NCI-H1417 (cell line): ENCODE measurements around the gene ACTG1.

Experiments
- DNase-seq, 3 experiments: peaks; one replicate each; lab custom pipeline; 2025; lab: John Stamatoyannopoulos, UW

Gene ACTG1

GRCh38 chr17:81545160-81545949 is 32.8 kb upstream of the ACTG1 start:
- DNase-seq = no peak

- no peak for DNase-seq
These were observed 31.8 kb upstream of the ACTG1 start for GRCh38 chr17:81544281-81544974.

GRCh38 chr17:81543756-81544155 is 31.2 kb upstream of the ACTG1 start:
- no peak for DNase-seq

- DNase-seq = no peak
These were observed 30.7 kb upstream of the ACTG1 start for GRCh38 chr17:81543339-81543675.

- DNase-seq = no peak
These were observed 30.1 kb upstream of the ACTG1 start for GRCh38 chr17:81542431-81543338.

- DNase-seq = no peak
These were observed 28.5 kb upstream of the ACTG1 start for GRCh38 chr17:81541123-81541522.

- DNase-seq = no peak
These were observed 28.1 kb upstream of the ACTG1 start for GRCh38 chr17:81540676-81541027.

GRCh38 chr17:81539961-81540675 is 27.5 kb upstream of the ACTG1 start:
- DNase-seq = no peak

- DNase-seq = no peak
These were observed 26.9 kb upstream of the ACTG1 start for GRCh38 chr17:81539571-81539900.

- no peak for DNase-seq
These were observed 26.3 kb upstream of the ACTG1 start for GRCh38 chr17:81538651-81539570.

GRCh38 chr17:81537856-81538555 is 25.4 kb upstream of the ACTG1 start:
- DNase-seq = peak; percentile 74 to 96 (median 96)

GRCh38 chr17:81537343-81537855 is 24.8 kb upstream of the ACTG1 start:
- DNase-seq = peak in 2 of 3 experiments; percentile 42 to 96

GRCh38 chr17:81536299-81537290 is 24.0 kb upstream of the ACTG1 start:
- DNase-seq = no peak

GRCh38 chr17:81535480-81536298 is 23.1 kb upstream of the ACTG1 start:
- no peak for DNase-seq

- DNase-seq = no peak
These were observed 22.4 kb upstream of the ACTG1 start for GRCh38 chr17:81535007-81535328.

GRCh38 chr17:81534157-81535006 is 21.8 kb upstream of the ACTG1 start:
- no peak for DNase-seq
